Measurements from ENCODE around the gene FAM170B. TPM values are rescaled to one million over a fixed set of nuclear protein-coding genes. Genes with fewer than 3 reads are reported as not detected.

The FAM170B gene
- total and polyA plus RNA-seq, 2 experiments from 2014 or later, result not detected

DNA sequence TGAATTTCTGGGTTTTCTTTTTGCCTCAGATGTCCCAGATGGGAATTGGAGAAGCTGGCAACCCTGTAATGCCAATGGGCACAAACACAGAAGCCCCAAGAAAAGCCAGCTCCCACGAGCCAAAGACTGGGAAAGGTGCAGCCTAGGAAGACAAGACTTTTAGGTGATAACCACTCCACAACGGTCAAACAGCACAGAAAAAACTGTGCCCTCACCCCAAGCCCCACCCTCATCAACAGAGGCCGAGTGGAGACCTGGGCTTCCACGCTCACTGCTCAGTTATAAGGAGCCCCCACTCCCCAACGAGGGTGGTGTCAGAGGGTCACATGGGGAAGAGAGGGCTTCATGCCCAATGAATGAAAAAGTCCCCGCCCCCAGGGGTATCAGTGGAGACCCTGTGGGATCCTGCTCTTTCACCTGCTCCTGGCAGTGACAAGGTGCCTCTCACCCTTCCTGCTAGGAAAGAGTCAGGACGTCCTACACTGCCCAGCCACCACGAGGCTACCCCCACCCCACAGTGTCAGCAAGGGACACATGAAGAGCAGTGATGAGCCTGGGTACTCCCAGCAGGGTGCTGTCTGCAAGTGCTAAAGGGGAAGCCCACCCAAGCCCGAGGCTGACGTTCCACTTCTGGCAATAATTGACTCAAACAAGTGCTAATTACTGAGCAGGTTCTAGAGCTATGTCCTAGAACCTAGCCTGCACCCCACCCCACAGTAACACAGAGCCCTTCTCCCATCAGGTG, 46.0 kb upstream of the FAM170B start:
- H3K4me3 ChIP-seq, result no peak overlapping the region

More for the DNA sequence above, 46.0 kb upstream of the FAM170B start:
- Histone ChIP-seq H3K27me3 (ENCODE audit: insufficient read depth) (no peaks in the 10 kb centered on the region), H3K79me2 (replicated peaks; ENCODE audit: insufficient read depth) (no peaks in the 10 kb centered on the region), H2AFZ (no peak overlapping the region), H3K36me3 (ENCODE audit: insufficient read depth) (no peaks in the 10 kb centered on the region), H3F3A (replicated peaks; ENCODE audit: low read depth) (no peaks in the 10 kb centered on the region), H3K4me2 (no peak overlapping the region), H4K20me1 (replicated peaks; ENCODE audit: insufficient read depth) (no peaks in the 10 kb centered on the region), H3K9me2 (ENCODE audit: insufficient read depth) (no peaks in the 10 kb centered on the region), H3K27ac (ENCODE audit: low read depth) (no peak overlapping the region), H3K4me1 (ENCODE audit: insufficient read depth) (no peaks in the 10 kb centered on the region)
- H3K27ac Mint-ChIP-seq, result no peak overlapping the region
- no peaks in the 10 kb centered on the region for H3K36me3 Mint-ChIP-seq (ENCODE audit: low read depth)
- no peak overlapping the region for H3K4me3 Mint-ChIP-seq
- DNase-seq (ENCODE audit: low spot score), result no peak
- no peaks in the 10 kb centered on the region for H3K9me3 Mint-ChIP-seq
- TF ChIP-seq EZH2 (IDR thresholded peaks at IDR 0.05; ENCODE audit: low read depth, unreplicated experiment) (no peak), NANOG (IDR thresholded peaks at IDR 0.05; ENCODE audit: borderline replicate concordance) (no peak), EZH2phosphoT487 (IDR thresholded peaks at IDR 0.05; ENCODE audit: unreplicated experiment) (no peak), CREB1 (CRISPR knock-in tag; IDR thresholded peaks at IDR 0.05; ENCODE audit: low read depth) (no peak), ZNF114 (CRISPR knock-in tag; IDR thresholded peaks at IDR 0.05) (no peak), STAT1 (IDR thresholded peaks at IDR 0.05; ENCODE audit: unreplicated experiment) (no peak), JUNB (IDR thresholded peaks at IDR 0.05; ENCODE audit: unreplicated experiment) (no peak), POLR2AphosphoS5 (IDR thresholded peaks at IDR 0.05; ENCODE audit: low read depth) (no peak)
- TF ChIP-seq, protein P1, sequence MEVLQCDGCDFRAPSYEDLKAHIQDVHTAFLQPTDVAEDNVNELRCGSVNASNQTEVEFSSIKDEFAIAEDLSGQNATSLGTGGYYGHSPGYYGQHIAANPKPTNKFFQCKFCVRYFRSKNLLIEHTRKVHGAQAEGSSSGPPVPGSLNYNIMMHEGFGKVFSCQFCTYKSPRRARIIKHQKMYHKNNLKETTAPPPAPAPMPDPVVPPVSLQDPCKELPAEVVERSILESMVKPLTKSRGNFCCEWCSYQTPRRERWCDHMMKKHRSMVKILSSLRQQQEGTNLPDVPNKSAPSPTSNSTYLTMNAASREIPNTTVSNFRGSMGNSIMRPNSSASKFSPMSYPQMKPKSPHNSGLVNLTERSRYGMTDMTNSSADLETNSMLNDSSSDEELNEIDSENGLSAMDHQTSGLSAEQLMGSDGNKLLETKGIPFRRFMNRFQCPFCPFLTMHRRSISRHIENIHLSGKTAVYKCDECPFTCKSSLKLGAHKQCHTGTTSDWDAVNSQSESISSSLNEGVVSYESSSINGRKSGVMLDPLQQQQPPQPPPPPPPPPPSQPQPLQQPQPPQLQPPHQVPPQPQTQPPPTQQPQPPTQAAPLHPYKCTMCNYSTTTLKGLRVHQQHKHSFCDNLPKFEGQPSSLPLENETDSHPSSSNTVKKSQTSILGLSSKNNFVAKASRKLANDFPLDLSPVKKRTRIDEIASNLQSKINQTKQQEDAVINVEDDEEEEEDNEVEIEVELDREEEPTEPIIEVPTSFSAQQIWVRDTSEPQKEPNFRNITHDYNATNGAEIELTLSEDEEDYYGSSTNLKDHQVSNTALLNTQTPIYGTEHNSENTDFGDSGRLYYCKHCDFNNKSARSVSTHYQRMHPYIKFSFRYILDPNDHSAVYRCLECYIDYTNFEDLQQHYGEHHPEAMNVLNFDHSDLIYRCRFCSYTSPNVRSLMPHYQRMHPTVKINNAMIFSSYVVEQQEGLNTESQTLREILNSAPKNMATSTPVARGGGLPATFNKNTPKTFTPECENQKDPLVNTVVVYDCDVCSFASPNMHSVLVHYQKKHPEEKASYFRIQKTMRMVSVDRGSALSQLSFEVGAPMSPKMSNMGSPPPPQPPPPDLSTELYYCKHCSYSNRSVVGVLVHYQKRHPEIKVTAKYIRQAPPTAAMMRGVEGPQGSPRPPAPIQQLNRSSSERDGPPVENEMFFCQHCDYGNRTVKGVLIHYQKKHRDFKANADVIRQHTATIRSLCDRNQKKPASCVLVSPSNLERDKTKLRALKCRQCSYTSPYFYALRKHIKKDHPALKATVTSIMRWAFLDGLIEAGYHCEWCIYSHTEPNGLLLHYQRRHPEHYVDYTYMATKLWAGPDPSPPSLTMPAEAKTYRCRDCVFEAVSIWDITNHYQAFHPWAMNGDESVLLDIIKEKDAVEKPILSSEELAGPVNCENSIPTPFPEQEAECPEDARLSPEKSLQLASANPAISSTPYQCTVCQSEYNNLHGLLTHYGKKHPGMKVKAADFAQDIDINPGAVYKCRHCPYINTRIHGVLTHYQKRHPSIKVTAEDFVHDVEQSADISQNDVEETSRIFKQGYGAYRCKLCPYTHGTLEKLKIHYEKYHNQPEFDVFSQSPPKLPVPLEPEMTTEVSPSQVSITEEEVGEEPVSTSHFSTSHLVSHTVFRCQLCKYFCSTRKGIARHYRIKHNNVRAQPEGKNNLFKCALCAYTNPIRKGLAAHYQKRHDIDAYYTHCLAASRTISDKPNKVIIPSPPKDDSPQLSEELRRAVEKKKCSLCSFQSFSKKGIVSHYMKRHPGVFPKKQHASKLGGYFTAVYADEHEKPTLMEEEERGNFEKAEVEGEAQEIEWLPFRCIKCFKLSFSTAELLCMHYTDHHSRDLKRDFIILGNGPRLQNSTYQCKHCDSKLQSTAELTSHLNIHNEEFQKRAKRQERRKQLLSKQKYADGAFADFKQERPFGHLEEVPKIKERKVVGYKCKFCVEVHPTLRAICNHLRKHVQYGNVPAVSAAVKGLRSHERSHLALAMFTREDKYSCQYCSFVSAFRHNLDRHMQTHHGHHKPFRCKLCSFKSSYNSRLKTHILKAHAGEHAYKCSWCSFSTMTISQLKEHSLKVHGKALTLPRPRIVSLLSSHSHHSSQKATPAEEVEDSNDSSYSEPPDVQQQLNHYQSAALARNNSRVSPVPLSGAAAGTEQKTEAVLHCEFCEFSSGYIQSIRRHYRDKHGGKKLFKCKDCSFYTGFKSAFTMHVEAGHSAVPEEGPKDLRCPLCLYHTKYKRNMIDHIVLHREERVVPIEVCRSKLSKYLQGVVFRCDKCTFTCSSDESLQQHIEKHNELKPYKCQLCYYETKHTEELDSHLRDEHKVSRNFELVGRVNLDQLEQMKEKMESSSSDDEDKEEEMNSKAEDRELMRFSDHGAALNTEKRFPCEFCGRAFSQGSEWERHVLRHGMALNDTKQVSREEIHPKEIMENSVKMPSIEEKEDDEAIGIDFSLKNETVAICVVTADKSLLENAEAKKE (CRISPR knock-in tag; IDR thresholded peaks at IDR 0.05), result no peak
- TF ChIP-seq, protein P2, sequence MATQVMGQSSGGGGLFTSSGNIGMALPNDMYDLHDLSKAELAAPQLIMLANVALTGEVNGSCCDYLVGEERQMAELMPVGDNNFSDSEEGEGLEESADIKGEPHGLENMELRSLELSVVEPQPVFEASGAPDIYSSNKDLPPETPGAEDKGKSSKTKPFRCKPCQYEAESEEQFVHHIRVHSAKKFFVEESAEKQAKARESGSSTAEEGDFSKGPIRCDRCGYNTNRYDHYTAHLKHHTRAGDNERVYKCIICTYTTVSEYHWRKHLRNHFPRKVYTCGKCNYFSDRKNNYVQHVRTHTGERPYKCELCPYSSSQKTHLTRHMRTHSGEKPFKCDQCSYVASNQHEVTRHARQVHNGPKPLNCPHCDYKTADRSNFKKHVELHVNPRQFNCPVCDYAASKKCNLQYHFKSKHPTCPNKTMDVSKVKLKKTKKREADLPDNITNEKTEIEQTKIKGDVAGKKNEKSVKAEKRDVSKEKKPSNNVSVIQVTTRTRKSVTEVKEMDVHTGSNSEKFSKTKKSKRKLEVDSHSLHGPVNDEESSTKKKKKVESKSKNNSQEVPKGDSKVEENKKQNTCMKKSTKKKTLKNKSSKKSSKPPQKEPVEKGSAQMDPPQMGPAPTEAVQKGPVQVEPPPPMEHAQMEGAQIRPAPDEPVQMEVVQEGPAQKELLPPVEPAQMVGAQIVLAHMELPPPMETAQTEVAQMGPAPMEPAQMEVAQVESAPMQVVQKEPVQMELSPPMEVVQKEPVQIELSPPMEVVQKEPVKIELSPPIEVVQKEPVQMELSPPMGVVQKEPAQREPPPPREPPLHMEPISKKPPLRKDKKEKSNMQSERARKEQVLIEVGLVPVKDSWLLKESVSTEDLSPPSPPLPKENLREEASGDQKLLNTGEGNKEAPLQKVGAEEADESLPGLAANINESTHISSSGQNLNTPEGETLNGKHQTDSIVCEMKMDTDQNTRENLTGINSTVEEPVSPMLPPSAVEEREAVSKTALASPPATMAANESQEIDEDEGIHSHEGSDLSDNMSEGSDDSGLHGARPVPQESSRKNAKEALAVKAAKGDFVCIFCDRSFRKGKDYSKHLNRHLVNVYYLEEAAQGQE (IDR thresholded peaks at IDR 0.05; ENCODE audit: unreplicated experiment), result no peak
- TF ChIP-seq, protein P3, sequence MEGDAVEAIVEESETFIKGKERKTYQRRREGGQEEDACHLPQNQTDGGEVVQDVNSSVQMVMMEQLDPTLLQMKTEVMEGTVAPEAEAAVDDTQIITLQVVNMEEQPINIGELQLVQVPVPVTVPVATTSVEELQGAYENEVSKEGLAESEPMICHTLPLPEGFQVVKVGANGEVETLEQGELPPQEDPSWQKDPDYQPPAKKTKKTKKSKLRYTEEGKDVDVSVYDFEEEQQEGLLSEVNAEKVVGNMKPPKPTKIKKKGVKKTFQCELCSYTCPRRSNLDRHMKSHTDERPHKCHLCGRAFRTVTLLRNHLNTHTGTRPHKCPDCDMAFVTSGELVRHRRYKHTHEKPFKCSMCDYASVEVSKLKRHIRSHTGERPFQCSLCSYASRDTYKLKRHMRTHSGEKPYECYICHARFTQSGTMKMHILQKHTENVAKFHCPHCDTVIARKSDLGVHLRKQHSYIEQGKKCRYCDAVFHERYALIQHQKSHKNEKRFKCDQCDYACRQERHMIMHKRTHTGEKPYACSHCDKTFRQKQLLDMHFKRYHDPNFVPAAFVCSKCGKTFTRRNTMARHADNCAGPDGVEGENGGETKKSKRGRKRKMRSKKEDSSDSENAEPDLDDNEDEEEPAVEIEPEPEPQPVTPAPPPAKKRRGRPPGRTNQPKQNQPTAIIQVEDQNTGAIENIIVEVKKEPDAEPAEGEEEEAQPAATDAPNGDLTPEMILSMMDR (conservative IDR thresholded peaks at IDR 0.05; ENCODE audit: low read depth in 2 of 2), result no peak
- ATAC-seq, result no peak
- H3K27me3 Mint-ChIP-seq (ENCODE audit: insufficient read depth, low read depth, poor library complexity), result no peaks in the 10 kb centered on the region
- H3K4me1 Mint-ChIP-seq, result peaks cover 10% of the 10 kb centered on the region; the same call in 2 of the 3 replicates
